SK-N-DZ (cell line): ENCODE results near the gene DCST2. TPM values are rescaled to one million over a fixed set of nuclear protein-coding genes. Genes with fewer than 3 reads are reported as not detected.

ENCODE experiments used
- DNase-seq: peaks from one replicate; pipeline ENCODE4 v3.0.0-alpha.2; 2015; ENCODE audit warnings: low spot score
- polyA plus RNA-seq, 2 experiments: library from polyadenylated mRNA; depleted of rRNA; stranded (reverse); fragments of >200 nt; gene quantifications; 2 replicates each; pipeline ENCODE4 v1.2.3, GENCODE V29; 2014

DCST2 gene
- 0.28 TPM in 1 of 2 replicates, not detected in the other for polyA plus RNA-seq (2014; cell fraction: cytosol; rRNA removed)
- 0.19 and 2.3 TPM in 2 replicates for polyA plus RNA-seq (2014; cell fraction: nucleus; rRNA removed)

DNA sequence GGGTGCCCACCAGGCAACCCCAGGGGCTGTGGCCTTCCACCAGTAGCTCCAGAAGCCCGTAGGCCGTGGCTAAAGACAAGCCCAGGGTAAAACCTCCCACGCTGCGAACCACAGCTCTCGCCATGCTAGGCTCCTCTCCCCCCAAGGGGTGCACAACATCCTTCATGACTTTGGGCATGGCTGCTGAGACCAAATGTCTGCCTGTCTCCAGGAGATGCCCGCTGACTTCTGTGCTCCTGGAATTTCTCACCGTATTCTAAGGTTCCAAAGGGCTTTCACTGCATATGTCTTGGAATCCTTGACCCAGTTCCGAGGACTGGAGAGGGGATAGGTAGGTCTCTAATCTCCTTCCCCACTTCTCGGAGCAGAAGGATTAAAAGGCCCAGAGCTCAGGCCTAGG, at the start of gene DCST2, which contains the start of gene DCST1:
Gene DCST2, minus strand, starts transcription at position 258 of the 400 bp plus-strand sequence. Its CDS starts 80 bp downstream, at position 178.
Gene DCST1, plus strand, starts transcription at position 301 of the 400 bp plus-strand sequence. CDS start 213 bp downstream, outside the sequence.
- DNase-seq: no peak

DNA sequence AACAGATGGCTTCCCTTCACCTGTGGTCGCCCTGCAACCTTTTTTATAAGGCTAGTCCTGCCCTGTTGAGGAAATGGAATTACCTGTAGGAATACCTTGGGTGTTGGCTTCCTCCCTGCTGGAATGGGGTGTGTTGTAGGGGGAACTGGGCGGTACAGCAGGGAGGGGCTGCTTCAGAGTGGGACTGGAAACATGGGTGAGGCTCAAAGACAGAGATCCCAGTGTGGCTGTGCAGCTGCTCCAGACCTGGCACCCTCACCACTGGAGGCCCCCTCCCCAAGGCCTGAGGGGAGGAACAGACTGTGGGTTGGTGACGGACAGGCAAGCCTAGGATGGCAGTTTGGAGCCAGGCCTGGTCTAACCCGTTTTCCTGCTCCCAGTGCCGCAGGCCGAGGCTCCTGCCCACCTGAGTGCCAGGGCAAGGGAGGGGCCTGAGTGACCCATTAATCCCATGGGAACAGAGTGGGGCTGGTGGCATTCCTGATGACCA, 49.5 kb upstream of the DCST2 start:
- no peak for DNase-seq

DNA sequence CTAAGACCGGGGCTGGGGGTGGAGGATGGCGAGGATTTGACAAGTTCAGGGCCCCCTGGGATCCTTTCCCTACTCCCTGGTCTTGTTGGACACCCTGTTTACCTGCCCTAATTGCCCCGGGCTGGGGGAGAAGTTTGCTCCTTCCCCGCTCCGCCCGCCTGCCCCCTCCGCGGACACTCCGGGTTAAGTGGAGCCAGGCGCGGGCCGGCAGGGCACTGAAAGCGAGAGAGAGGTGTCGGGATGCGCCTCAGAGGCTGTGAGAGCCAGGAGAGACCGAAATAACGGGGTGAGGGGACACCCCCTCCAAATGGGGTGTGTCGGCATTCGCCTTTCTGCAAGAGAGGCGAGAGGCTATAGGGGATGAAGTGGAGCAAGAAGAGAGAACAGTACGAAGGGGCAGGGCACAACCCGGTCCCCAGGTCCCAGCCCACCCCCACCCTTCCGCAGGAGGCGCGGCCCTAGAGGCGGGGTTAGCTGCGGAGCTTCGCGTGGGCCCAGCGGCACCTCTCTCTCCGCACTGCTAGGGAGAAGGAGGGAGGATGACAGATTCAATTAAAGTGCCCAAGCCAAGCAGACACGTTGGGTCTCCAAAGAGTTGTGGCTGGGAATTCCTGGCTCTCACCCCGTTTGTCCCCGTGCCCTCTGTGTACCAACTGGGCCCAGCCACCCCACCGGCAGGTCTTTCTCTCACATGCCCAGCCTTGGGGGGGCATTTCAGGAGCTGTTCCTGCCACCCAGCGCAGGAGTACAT, 48.9 kb upstream of the DCST2 start:
- DNase-seq: peak; percentile 57

DNA sequence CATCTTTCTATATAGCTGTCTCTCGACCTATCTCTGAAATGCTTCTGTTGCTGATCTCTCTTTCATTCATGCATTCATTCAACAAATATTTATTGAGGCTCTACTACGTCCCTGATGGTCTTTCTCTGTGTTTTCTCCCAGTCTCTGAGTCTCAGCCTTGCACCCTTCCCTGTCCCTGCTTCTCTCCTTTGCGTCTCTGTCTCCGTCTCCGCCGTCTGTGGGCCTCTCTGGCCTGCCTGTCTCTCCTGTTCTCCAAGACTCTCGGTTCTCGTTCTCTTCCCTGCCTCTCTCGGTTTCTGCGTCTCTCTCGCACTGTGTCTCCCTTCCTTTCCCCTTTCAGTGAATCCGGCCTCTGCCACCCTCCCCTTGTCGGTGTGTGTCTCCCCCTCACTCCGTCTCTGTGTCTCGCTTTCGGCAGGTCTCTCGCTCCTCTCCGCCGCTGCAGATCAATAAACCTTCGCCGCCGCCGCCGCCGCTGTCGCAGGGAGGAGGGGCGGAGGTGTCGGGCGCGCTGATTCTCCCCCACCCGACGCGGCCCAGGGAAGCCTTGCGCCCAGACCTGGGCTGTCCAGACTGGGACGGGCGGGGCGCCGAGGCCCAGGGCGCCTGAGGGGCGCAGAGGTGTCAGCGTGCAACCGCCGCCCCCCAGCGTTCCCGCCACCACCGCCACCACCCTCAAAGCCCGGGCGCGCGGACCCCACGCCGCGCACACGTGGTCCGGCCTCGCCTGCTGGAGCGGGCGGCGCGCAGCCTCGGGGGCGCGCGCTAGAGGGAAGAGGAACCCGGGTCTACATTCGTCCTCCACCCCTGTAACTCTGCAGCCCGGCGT, 48.1 kb upstream of the DCST2 start:
- DNase-seq: no peak

DNA sequence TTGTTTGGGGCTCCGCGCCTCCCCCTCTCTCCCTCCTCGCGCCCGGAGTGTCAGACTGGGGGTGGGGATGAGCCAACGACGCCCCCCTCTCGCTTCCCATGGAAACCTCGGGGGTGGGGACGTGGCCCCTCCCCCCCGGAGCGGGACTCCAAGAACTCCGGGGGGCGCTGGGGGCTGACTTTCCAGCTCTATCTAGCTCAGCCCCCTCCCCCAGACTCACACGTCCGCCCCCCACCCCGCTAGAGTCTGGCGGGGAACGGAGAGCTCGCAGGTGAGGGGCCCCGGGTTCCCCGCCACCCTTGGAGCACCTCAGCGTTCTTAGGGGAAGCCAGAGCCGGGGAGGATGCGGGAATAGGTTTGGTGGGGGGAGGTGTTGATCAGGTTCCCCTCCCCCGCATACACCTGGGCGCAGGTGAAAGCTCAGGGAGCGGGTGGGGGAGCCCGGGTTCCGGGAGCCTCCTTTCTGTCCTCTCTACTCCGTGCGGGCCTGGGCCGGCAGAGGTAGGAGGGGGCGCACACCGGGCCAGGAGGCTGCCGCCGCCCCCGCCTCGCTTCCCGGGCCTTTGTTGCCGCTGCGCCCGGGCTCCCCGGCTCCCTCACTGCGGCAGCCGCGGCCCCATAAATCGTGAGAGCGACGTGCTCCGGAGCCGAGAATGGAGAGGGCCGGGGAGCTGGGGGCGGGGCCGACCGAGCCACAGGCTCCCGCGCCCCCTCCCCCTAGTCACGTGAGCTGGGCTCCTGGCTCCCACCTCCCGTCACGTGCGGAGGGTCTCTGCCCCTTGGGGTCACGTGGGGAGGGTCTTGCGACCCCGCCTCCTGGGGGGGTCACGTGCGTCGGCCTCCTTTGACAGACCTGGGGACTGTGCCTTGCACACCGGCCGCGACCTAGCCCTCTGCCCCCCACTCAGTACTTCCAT, 47.0 kb upstream of the DCST2 start:
- peak; percentile 94 for DNase-seq

DNA sequence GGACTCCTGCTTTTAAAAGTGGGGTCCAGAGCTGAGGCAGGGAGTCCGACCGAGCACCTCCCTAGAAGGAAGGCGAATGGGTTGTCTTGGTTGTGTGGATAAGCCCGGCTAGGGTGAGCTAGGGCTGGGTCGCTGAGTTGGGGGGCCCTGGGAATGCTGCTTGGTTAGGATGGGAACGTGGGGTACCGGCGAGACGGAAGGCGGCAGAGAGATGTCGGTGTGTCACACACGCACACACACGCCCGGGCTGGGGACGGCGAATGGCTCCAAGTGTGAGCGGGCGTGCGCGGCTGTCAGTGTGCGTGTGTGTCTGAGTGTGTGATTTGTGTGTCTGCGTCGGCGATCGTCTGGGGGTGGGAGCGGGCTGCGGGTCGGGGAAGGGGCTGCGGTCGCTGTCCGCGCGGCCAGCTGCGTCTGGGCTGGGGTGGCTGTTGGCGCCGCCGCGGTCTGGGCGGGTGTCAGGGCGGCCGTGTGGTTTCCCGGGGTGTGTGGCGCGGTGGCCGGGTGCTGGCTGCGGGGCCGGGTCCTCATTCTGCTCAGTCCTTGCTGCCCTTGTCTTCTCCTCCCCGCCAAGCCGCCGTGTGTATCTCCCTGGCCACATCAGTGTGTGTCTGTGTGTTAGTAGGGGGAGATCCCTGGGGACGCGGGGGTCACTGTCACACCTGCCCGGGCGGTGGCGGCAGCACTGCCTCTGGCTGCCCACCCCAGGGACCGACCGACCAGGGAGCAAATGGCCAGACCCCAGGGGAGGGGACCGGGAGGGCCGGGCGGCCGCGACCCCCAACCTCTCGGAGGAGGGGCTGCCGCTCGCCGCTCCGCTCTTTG, 46.1 kb upstream of the DCST2 start:
- DNase-seq: peak; percentile 54

DNA sequence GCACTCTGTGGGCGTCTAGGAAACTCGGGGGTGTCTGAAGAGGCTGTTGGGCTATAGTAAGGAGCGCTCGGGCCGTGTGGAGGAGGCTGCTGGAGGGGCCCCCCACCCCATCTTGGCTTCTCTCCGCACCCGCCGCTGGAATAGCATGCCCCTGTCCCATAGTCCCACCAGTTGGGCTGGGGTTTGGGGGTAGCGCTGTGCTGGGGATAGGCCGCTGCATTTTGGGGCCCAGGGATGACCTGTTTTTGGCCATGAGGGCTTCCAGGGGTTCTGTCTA, 45.6 kb upstream of the DCST2 start:
- DNase-seq: no peak

DNA sequence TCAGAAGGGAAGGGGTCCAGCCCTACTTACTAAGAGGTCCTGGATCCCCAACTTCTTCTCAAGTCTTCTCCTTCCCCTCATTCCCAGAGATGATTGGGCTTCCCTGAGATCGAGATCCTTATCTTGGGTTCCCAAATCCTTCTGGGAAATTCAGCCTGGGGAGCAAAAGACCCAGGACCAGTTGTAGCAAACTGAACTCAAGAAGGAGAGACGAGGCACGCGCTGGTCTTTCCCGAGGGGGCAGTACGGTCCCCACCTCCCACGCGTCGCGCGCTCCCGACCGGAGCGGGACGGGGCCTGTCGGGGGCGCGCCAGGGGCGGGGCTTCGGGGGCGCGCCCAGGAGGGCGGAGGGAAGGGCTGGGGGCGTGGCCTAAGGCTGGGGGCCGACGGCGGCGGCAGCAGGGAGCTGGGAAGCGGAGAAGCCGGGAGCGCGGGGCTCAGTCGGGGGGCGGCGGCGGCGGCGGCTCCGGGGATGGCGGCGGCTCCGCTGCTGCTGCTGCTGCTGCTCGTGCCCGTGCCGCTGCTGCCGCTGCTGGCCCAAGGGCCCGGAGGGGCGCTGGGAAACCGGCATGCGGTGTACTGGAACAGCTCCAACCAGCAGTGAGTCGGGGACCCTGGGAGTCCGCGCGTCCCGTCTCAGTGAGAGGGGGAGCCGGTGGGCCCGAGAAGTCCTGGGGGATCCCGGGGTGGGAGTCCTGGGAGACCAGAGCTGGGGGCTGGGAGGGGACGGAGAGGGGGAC, 45.1 kb upstream of the DCST2 start, which contains the start of gene EFNA3:
Gene EFNA3, plus strand, starts transcription at position 369 of the 741 bp plus-strand sequence. Its CDS starts 105 bp downstream, at position 474.
- DNase-seq: peak; percentile 75

DNA sequence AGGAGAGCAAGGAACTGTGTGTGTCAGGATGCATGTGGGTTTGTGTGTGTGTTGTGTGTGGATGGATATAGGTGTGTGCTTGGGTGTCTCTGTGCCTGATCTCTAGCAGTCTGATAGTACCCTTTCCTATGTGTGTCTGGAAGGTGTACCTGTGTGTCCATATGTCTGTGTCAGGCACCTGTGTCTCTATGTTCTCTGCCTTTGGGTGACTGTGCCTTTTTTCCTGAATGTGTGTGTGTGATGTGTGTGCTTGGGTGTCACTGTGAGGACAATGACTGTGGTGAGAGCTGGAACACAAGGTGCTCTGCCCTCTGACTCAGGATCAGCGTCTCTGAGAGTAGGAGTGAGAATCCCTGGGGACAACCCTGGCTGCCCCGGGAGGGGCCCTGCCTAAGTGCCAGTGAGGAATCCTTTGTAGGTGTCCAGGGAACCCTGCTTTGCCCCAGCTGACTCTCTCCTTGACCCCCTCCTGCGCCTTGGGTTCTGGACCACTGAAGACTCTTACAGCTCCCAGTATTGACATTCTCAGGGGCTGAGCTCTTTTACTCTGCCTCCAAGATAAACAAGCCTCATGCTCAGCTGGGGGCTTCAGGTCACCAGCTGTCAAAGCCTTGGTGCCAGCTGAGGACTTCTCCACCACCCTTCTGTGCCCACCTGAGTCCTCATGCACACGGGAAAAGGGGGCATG, 44.3 kb upstream of the DCST2 start:
- no peak for DNase-seq

DNA sequence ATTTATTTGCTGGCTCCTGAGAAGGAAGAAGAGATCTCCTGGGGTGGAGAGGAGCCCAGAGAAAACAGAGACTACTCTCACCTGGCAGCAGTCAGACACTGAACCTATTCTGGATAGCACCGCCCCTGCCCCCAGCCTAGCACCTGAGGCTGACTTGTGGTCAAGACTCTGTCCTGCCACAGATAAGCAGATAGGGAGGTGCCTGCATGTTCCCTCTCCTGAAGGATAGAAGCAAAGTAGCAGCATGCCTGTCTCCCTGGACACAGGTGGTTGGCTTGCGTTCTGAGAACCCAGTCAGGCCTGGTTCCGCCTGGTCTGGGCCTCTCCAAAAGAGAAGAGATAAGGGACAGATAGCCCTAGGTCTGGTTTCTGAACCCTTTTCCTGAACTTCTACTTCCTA, 43.8 kb upstream of the DCST2 start:
- no peak for DNase-seq

DNA sequence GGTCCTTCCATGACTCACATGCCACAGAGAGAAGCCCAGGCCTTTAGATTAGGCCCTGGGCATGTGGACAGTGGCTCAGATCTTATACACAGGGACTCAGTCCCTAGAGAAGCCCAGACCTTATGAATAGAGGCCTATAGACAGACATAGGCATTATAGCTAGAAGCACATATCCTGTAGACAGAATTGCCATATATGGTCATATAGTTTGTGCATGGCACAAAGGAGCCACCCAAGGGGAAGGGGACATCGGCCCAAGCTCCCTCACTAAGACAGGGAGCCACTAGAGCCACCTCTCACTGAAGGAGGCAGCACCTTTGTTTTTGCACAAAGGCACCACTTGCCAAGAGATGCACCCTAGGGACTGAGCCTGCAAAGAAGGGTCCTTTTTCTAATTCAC, 42.8 kb upstream of the DCST2 start:
- DNase-seq: peak; percentile 52

DNA sequence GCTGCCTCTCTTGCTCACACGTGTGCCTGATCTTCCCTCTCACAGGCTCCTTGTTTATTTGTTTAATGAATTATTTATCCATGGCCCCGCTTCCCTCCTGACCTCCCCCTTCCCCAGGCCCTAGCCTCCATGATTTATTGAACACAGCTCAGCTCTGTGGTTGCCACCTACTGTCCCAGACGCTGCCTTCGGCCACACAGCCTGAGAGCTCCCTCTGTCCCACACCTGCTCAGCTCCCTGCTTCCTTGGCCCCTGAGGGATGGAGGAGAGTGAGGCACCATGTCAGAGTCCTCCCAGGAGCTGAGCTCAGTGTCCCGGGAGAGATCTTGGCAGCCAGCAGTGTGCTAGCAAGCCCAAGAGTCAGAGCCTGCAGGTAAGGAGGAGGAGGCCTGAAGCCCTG, 42.0 kb upstream of the DCST2 start:
- no peak for DNase-seq

DNA sequence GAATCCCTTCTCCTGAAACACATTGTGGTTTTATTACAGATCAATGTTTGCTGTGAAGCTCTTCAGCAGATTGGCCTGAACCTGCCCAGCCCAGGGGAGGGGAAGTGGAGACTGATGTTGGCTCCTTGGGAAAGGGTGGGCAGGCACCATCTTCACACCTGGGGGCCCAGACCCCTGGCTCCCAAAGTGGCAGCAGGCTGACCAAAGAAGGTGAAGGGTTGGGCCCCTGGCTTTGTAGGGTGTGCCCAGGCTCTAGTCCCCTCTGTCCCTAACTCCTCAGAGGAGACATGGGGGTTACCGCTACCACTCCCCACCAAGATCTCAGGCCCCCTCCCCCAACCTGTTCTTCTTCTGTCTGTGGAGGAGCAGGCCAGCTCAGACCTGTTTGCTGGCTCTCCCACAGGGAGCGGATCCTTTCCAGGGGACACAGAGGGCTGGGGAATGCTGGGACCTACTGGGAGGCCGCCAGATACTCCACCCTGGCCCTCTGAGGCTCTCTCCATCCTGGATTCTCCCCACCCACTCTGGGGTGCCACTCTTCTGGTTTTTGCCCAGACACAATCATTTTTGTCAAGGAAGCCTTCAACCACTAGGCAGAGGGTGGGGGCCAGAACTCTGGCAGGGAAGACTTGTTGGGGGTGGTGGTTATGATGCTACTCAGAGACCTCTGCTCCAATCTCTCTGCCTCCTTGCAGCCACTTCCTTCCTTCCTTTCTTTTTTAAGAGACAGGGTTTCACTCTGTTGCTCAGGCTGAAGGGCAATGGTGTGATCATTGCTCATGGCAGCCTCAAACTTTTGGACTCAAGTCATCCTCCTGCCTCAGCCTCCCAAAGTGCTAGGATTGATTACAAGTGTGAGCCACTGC, 40.0 kb upstream of the DCST2 start:
- no peak for DNase-seq

DNA sequence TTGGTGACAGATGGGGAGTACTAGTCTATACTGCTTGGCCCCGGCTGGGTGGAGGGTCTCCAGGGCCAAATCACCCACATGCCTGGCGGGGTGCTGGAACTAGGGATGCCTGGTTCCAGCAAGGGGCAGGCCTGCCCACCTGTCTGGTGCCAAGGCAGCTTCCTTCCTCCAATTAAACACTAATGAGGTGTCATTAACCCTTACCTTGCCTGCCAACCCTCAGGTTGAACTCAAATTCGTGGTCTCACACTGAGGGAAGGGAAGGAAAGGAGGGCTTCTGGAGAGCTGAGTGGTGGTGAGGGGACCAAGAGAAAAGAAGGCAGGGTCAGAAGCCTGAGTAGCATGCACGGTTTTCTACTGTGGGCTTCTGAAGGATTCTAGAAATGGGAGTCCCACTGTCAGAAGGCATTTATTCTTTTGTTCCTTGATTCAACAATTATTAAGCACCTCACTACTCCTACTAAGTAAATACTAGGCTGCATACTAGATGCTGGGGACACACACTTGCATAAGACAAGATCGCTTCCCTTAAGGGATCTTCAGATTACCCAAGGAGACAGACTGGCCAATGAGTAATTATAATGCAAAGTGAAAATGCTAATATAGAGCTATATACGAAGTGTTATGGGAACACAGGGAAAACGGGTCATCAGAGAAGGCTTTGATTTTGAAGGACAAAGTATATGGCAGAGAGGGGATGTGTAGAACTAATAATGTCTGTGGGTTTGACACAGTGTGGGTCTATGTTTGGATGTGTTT, 39.1 kb upstream of the DCST2 start:
- no peak for DNase-seq

DNA sequence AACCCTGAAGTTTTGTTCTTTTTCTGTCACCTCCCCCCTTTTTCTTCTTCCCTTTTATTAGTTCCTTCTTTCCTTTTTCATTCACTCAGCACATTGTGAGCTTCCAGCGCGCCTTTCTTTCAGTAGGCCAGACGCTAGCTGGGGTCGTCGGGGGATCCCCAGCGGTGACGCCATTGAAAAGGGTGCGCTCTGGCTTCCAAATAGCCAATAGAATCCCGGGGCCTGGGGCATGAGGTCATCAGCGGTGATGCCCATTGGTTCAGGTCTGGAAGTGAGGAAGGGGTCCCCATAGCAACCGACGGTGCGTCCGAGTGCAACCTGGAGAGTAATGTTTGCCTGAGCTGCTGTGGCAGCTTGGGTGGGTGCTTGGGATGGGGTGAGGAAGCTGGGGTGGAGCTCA, 38.1 kb upstream of the DCST2 start:
- DNase-seq: peak; percentile 85

DNA sequence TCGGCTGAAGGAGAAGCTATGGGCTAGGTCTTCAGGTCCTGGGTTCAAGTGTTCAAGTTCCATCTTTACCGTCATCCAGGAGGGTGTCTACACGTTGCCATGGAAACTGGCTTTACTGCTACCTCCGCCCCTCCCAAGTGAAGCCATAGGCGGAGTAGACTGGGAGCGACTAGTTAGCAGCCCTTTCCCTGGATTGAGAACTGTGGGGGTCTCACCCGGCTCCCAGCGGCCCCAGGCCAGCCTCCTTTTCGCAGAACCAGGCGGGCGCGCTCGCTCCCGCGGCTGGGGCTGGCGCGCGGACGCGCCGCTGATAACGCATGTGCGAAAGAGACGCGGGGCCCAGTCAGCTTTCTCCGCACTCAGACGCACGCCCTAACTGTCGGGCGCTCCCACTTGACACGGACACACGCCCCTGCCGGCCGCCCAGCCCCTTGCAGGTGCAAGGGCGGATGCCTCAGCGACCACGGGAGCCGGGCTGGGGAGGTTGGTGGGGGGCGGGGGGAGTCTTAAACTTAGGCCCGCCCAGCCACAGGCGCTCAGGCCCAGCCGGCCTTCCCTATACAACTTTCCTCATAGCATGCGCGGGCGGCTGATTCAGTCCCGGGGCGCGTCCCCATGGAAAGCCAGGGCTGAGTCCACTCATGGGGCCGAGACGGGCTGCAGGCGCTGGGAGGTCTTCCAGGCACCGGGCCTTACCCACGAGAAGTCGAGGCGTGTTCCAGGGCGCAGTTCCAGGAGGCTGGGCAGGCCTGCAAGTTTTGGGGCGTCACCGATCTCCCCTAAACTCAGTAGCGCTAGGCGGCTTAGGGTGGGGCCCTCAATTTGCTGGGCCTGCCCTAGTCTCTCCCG, 37.4 kb upstream of the DCST2 start:
- peak; percentile 94 for DNase-seq
